SJCRH30 (cell line): ENCODE results near the gene GRM4. TPM values are rescaled to one million over a fixed set of nuclear protein-coding genes. Genes with fewer than 3 reads are reported as not detected.
A peak's percentile ranks its signal among the peaks of the same experiment; 100 is the strongest.
"Not testable (repeated sequence)": the region's sequence is repeated elsewhere in the genome, so short reads cannot be mapped to it uniquely, and the experiment has no call there.

Experiments used
- DNase-seq, 2 experiments: peaks; one replicate each; pipeline ENCODE4 v3.0.0-alpha.2; 2015 to 2020
- H3K27ac ChIP-seq: fragments of 250-450 bp; sonication (Bioruptor Pico); 2 replicates; pipeline ENCODE4 v1.5.1; 2020; ENCODE audit warnings: mild to moderate bottlenecking, moderate library complexity
- H3K27me3 ChIP-seq: fragments of 250-450 bp; sonication (Bioruptor Pico); 2 replicates; pipeline ENCODE4 v1.5.1; 2020; ENCODE audit warnings: mild to moderate bottlenecking, moderate library complexity
- H3K36me3 ChIP-seq: fragments of 250-450 bp; sonication (Bioruptor Pico); 2 replicates; pipeline ENCODE4 v1.5.1; 2020; ENCODE audit warnings: mild to moderate bottlenecking, moderate library complexity
- H3K4me1 ChIP-seq: fragments of 250-450 bp; sonication (Bioruptor Pico); 2 replicates; pipeline ENCODE4 v1.5.1; 2020; ENCODE audit warnings: mild to moderate bottlenecking, moderate library complexity
- H3K4me3 ChIP-seq: fragments of 250-450 bp; sonication (Bioruptor Pico); 2 replicates; pipeline ENCODE4 v1.5.1; 2020; ENCODE audit warnings: mild to moderate bottlenecking, moderate library complexity
- H3K9me3 ChIP-seq: fragments of 250-450 bp; sonication (Bioruptor Pico); replicated peaks from 2 replicates; pipeline ENCODE4 v1.5.1; 2020; ENCODE audit warnings: mild to moderate bottlenecking, moderate library complexity
- total RNA-seq: library from RNA; depleted of rRNA; stranded (reverse); fragments of >200 nt; shearing (Covaris generic); gene quantifications from 2 replicates; pipeline ENCODE4 v1.2.3, GENCODE V29; 2014

The GRM4 gene
- total RNA-seq, 1 experiment from 2014 or later, result 0.06 TPM

- no peaks in the 10 kb centered on the region for H3K36me3 ChIP-seq
- no peaks in the 10 kb centered on the region for H3K4me1 ChIP-seq
- H3K27ac ChIP-seq, result no peak overlapping the region
- no peak for DNase-seq
- H3K9me3 ChIP-seq, result no peaks in the 10 kb centered on the region
- no peak overlapping the region for H3K4me3 ChIP-seq
- peaks cover 9% of the 10 kb centered on the region; the same call in 1 of the 2 replicates for H3K27me3 ChIP-seq
These were observed 123.5 kb downstream of the GRM4 start for GRCh38 chr6:34022250-34022872.

GRCh38 chr6:34021554-34022190 lies 124.2 kb downstream of the GRM4 start:
- no peaks in the 10 kb centered on the region for H3K9me3 ChIP-seq
- no peak overlapping the region for H3K27ac ChIP-seq
- H3K27me3 ChIP-seq, result peaks cover 9% of the 10 kb centered on the region; the same call in 1 of the 2 replicates
- H3K36me3 ChIP-seq, result no peaks in the 10 kb centered on the region
- no peak overlapping the region for H3K4me3 ChIP-seq
- no peaks in the 10 kb centered on the region for H3K4me1 ChIP-seq
- DNase-seq, result no peak

GRCh38 chr6:34020807-34021553 lies 124.9 kb downstream of the GRM4 start:
- H3K9me3 ChIP-seq, result no peaks in the 10 kb centered on the region
- H3K36me3 ChIP-seq, result no peaks in the 10 kb centered on the region
- H3K27ac ChIP-seq, result no peak overlapping the region
- peaks cover 9% of the 10 kb centered on the region; the same call in 1 of the 2 replicates for H3K27me3 ChIP-seq
- no peak for DNase-seq
- no peak overlapping the region for H3K4me3 ChIP-seq
- no peaks in the 10 kb centered on the region for H3K4me1 ChIP-seq

GRCh38 chr6:34020278-34020677 lies 125.6 kb downstream of the GRM4 start:
- no peaks in the 10 kb centered on the region for H3K4me1 ChIP-seq
- no peaks in the 10 kb centered on the region for H3K9me3 ChIP-seq
- no peak overlapping the region for H3K27ac ChIP-seq
- H3K27me3 ChIP-seq, result peaks cover 9% of the 10 kb centered on the region; the same call in 1 of the 2 replicates
- no peak overlapping the region for H3K4me3 ChIP-seq
- no peaks in the 10 kb centered on the region for H3K36me3 ChIP-seq
- no peak for DNase-seq

GRCh38 chr6:34018961-34019606 lies 126.8 kb downstream of the GRM4 start:
- no peak for DNase-seq
- H3K36me3 ChIP-seq, result no peaks in the 10 kb centered on the region
- H3K27ac ChIP-seq, result no peak overlapping the region

GRCh38 chr6:34018026-34018425 lies 127.9 kb downstream of the GRM4 start:
- Histone ChIP-seq H3K9me3 (no peaks in the 10 kb centered on the region), H3K4me3 (no peak overlapping the region), H3K27ac (no peak overlapping the region), H3K27me3 (peaks cover 9% of the 10 kb centered on the region; the same call in 1 of the 2 replicates), H3K36me3 (no peaks in the 10 kb centered on the region), H3K4me1 (no peaks in the 10 kb centered on the region)
- DNase-seq, result no peak

More at GRCh38 chr6:34018961-34019606, 126.8 kb downstream of the GRM4 start:
- Histone ChIP-seq H3K4me1 (no peaks in the 10 kb centered on the region), H3K9me3 (no peaks in the 10 kb centered on the region), H3K4me3 (no peak overlapping the region), H3K27me3 (peaks cover 9% of the 10 kb centered on the region; the same call in 1 of the 2 replicates)

GRCh38 chr6:34017106-34017805 lies 128.6 kb downstream of the GRM4 start:
- H3K27me3 ChIP-seq, result peaks cover 9% of the 10 kb centered on the region; the same call in 1 of the 2 replicates
- H3K4me1 ChIP-seq, result no peaks in the 10 kb centered on the region
- no peak for DNase-seq
- no peak overlapping the region for H3K4me3 ChIP-seq
- H3K27ac ChIP-seq, result no peak overlapping the region
- H3K36me3 ChIP-seq, result no peaks in the 10 kb centered on the region
- H3K9me3 ChIP-seq, result no peaks in the 10 kb centered on the region

- not testable (repeated sequence) for H3K4me1 ChIP-seq, H3K9me3 ChIP-seq, H3K27me3 ChIP-seq, DNase-seq, H3K4me3 ChIP-seq, H3K27ac ChIP-seq, H3K36me3 ChIP-seq
These were observed 129.3 kb downstream of the GRM4 start for GRCh38 chr6:34016573-34016972.

- no peaks in the 10 kb centered on the region for H3K9me3 ChIP-seq
- H3K4me3 ChIP-seq, result no peak overlapping the region
- H3K36me3 ChIP-seq, result no peaks in the 10 kb centered on the region
- no peaks in the 10 kb centered on the region for H3K4me1 ChIP-seq
- no peak overlapping the region for H3K27ac ChIP-seq
- DNase-seq, result no peak
- no peaks in the 10 kb centered on the region for H3K27me3 ChIP-seq
These were observed 130.3 kb downstream of the GRM4 start for GRCh38 chr6:34015586-34015985.

- H3K4me3 ChIP-seq, result no peak overlapping the region
- no peaks in the 10 kb centered on the region for H3K36me3 ChIP-seq
- no peak for DNase-seq
- no peaks in the 10 kb centered on the region for H3K9me3 ChIP-seq
- H3K27ac ChIP-seq, result no peak overlapping the region
- H3K4me1 ChIP-seq, result no peaks in the 10 kb centered on the region
- no peaks in the 10 kb centered on the region for H3K27me3 ChIP-seq
These were observed 134.6 kb downstream of the GRM4 start for GRCh38 chr6:34011264-34011663.

- no peaks in the 10 kb centered on the region for H3K27me3 ChIP-seq
- H3K9me3 ChIP-seq, result no peaks in the 10 kb centered on the region; the same call in 1 of the 2 replicates
- DNase-seq, result peak; percentile 24 to 55
- H3K27ac ChIP-seq, result no peak overlapping the region
- H3K4me3 ChIP-seq, result no peak overlapping the region
- peaks cover 5% of the 10 kb centered on the region; the same call in 1 of the 2 replicates for H3K4me1 ChIP-seq
- H3K36me3 ChIP-seq, result no peaks in the 10 kb centered on the region
These were observed 139.9 kb downstream of the GRM4 start for GRCh38 chr6:34005901-34006531.

- H3K4me3 ChIP-seq, result no peak overlapping the region
- no peak for DNase-seq
- peaks cover 5% of the 10 kb centered on the region; the same call in 1 of the 2 replicates for H3K4me1 ChIP-seq
- H3K27me3 ChIP-seq, result no peaks in the 10 kb centered on the region
- no peak overlapping the region for H3K27ac ChIP-seq
- no peaks in the 10 kb centered on the region; the same call in 1 of the 2 replicates for H3K9me3 ChIP-seq
- H3K36me3 ChIP-seq, result no peaks in the 10 kb centered on the region
These were observed 141.2 kb downstream of the GRM4 start for GRCh38 chr6:34004706-34005105.

GRCh38 chr6:34003962-34004361 lies 141.9 kb downstream of the GRM4 start:
- H3K27ac ChIP-seq, result no peak overlapping the region
- DNase-seq, result no peak
- H3K27me3 ChIP-seq, result no peaks in the 10 kb centered on the region
- H3K4me3 ChIP-seq, result no peak overlapping the region
- peaks cover 5% of the 10 kb centered on the region; the same call in 1 of the 2 replicates for H3K4me1 ChIP-seq
- H3K9me3 ChIP-seq, result no peaks in the 10 kb centered on the region; the same call in 1 of the 2 replicates
- no peaks in the 10 kb centered on the region for H3K36me3 ChIP-seq
